ENCODE data around the gene NLRP1. TPM values are rescaled to one million over a fixed set of nuclear protein-coding genes. Genes with fewer than 3 reads are reported as not detected.

Gene NLRP1
- total RNA-seq, 4 donors from 2014 or later, result 3.6 to 7.7 (median 6.9) TPM

DNA sequence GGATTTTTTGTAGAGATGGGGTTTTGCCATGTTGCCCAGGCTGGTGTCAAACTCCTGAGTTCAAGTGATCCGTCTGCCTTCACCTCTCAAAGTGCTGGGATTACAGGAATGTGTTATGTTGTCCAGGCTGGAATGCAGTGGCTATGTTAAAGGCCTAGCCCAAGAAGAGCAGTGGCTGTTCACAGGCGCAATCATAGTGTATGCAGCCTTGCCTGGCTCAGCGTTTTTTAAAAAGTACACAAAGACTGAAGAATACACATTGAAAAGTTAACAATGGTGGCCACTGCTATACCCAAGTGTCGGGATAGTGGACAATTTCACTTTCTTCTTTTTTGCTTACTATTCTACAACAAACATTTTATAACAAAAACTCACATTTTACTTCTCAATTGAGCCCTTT is 105.3 kb downstream of the NLRP1 start:
- in situ Hi-C loops (cut with MboI; ENCODE audit: low sequenced_read_pairs in 4 of 4) (no loop called here), intact Hi-C loops (cut with DNase I; ENCODE audit: low total_unique reads) (no loop called here)
- H3K27me3 ChIP-seq, result no peaks in the 10 kb centered on the region
- TF ChIP-seq, protein P1, sequence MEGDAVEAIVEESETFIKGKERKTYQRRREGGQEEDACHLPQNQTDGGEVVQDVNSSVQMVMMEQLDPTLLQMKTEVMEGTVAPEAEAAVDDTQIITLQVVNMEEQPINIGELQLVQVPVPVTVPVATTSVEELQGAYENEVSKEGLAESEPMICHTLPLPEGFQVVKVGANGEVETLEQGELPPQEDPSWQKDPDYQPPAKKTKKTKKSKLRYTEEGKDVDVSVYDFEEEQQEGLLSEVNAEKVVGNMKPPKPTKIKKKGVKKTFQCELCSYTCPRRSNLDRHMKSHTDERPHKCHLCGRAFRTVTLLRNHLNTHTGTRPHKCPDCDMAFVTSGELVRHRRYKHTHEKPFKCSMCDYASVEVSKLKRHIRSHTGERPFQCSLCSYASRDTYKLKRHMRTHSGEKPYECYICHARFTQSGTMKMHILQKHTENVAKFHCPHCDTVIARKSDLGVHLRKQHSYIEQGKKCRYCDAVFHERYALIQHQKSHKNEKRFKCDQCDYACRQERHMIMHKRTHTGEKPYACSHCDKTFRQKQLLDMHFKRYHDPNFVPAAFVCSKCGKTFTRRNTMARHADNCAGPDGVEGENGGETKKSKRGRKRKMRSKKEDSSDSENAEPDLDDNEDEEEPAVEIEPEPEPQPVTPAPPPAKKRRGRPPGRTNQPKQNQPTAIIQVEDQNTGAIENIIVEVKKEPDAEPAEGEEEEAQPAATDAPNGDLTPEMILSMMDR (IDR thresholded peaks at IDR 0.05 in 4 of 5, conservative IDR thresholded peaks at IDR 0.05 in 1 of 5), result no peak
- TF ChIP-seq POLR2A (IDR thresholded peaks at IDR 0.05), result no peak
- H3K4me3 ChIP-seq, result no peak overlapping the region
- no peaks in the 10 kb centered on the region for H3K9me3 ChIP-seq
- peak overlapping the region in 1 of 4 donors; percentile 4 for H3K27ac ChIP-seq
- no peak for ATAC-seq
- peaks cover 6 to 87% of the 10 kb centered on the region in 2 donors for H3K36me3 ChIP-seq
- DNase-seq, result no peak
- no peaks in the 10 kb centered on the region for H3K4me1 ChIP-seq

DNA sequence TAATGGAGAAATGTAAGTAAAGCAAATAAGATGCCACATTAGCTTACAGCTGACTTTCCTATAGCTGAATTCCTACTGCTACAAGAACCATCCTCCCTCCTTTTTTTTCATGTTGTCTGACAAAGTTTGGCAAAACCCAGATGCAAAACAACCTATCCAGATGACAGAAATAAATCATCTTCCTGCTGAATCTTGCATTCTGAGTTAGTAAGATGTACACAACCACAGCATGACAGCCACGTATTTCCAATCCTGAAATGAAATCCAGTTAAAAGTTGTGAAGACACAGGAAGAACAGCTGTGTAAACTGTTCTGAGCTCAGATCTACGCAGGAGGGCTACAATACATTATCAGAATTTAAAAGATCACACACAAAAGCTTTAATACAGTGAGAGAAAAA is 110.4 kb downstream of the NLRP1 start:
- DNase-seq (no peak), ATAC-seq (no peak)
- in situ Hi-C loops (cut with MboI; ENCODE audit: low sequenced_read_pairs in 4 of 4), result no loop called here
- Histone ChIP-seq H3K9me3 (no peaks in the 10 kb centered on the region), H3K27ac (no peak overlapping the region), H3K4me3 (no peak overlapping the region), H3K36me3 (peaks cover 6 to 63% of the 10 kb centered on the region in 2 donors), H3K4me1 (peaks cover 0 to 5% of the 10 kb centered on the region in 2 donors), H3K27me3 (no peaks in the 10 kb centered on the region)
- no peak for TF ChIP-seq POLR2A (IDR thresholded peaks at IDR 0.05)
- TF ChIP-seq, protein P1 (IDR thresholded peaks at IDR 0.05 in 4 of 5, conservative IDR thresholded peaks at IDR 0.05 in 1 of 5), result no peak
- intact Hi-C loops (cut with DNase I; ENCODE audit: low total_unique reads), result no loop called here

DNA sequence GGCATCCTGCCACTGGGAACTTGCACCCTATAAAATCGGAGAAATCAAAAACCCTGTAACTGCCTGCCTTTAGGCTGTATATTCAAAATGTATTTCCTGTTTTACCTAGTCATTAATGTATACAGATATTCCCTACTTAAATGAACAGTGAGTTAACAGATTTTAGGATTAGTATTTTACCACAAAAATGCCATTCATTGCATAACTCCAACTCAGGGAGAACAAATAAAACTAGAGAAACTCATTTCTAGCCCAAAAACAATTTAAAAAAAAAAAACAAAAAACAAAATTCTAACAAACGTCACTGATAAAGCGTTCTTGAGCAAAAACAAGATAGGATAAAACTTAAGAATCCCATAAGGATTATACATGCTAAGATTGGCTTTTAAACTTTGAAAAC is 111.8 kb downstream of the NLRP1 start:
- Histone ChIP-seq H3K27ac (no peak overlapping the region), H3K4me1 (peaks cover 7 to 9% of the 10 kb centered on the region in 2 donors), H3K36me3 (peaks cover 2 to 49% of the 10 kb centered on the region in 2 donors), H3K4me3 (no peak overlapping the region), H3K9me3 (no peaks in the 10 kb centered on the region), H3K27me3 (no peaks in the 10 kb centered on the region)
- intact Hi-C loops (cut with DNase I; ENCODE audit: low total_unique reads) (no loop called here), in situ Hi-C loops (cut with MboI; ENCODE audit: low sequenced_read_pairs in 4 of 4) (no loop called here)
- ATAC-seq, result no peak
- TF ChIP-seq, protein P1 (IDR thresholded peaks at IDR 0.05 in 4 of 5, conservative IDR thresholded peaks at IDR 0.05 in 1 of 5), result no peak
- TF ChIP-seq POLR2A (IDR thresholded peaks at IDR 0.05), result no peak
- DNase-seq, result no peak

DNA sequence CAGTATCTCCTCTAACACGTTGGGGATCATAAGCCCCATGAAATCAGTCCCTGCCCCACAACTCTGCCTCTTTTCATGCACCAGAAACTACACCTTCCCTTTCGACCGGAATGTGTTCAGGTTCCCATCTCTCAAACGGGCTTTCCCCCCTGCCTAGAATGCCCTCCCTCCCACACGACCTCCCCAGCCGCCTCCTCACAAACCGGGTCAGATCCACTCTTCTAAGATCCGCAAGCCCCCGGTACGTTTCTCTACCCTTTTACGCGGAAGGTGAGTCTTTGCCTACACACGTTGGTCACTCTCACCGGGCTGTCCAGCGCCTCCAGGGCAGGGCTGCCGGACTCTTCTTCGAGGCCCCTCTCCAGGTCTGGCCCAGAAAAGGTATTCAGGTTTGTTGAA is 116.2 kb downstream of the NLRP1 start:
- in situ Hi-C loops (cut with MboI; ENCODE audit: low sequenced_read_pairs in 4 of 4) (no loop called here), intact Hi-C loops (cut with DNase I; ENCODE audit: low total_unique reads) (no loop called here)
- ATAC-seq (no peak), DNase-seq (no peak)
- H3K4me1 ChIP-seq, result peaks cover 20 to 21% of the 10 kb centered on the region in 2 donors
- H3K27me3 ChIP-seq, result no peaks in the 10 kb centered on the region
- H3K27ac ChIP-seq, result peak overlapping the region; percentile 72 to 81 (median 78)
- peak overlapping the region; percentile 68 to 98 (median 79) for H3K4me3 ChIP-seq
- H3K36me3 ChIP-seq, result peaks cover 0 to 17% of the 10 kb centered on the region in 2 donors
- no peaks in the 10 kb centered on the region for H3K9me3 ChIP-seq
- TF ChIP-seq POLR2A (IDR thresholded peaks at IDR 0.05), result no peak
- TF ChIP-seq, protein P1 (IDR thresholded peaks at IDR 0.05 in 4 of 5, conservative IDR thresholded peaks at IDR 0.05 in 1 of 5), result no peak

DNA sequence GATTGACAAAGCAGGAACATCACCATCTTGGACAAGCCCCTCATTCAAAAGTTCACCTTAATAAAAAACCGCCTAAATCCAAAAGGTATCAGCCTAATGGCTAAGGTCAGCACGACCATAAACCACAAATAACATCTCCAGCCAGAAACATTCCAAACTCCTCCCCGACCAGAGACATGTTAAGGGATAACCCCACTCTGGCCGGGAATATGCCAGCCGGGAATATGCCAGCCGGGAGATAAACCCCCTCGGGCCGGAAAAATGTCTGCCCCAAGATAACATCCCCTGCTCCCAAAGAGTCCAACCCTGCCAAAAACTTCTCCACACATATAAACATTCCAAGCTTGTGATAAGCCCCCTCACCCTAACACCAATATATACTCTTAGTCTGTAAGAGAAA is 116.9 kb downstream of the NLRP1 start:
- H3K27me3 ChIP-seq, result no peaks in the 10 kb centered on the region
- peaks cover 0 to 13% of the 10 kb centered on the region in 2 donors for H3K36me3 ChIP-seq
- ATAC-seq (no peak), DNase-seq (no peak)
- intact Hi-C loops (cut with DNase I; ENCODE audit: low total_unique reads), result no loop called here
- TF ChIP-seq, protein P1 (IDR thresholded peaks at IDR 0.05 in 4 of 5, conservative IDR thresholded peaks at IDR 0.05 in 1 of 5), result no peak
- TF ChIP-seq POLR2A (IDR thresholded peaks at IDR 0.05), result no peak
- H3K27ac ChIP-seq, result no peak overlapping the region
- H3K9me3 ChIP-seq, result no peaks in the 10 kb centered on the region
- in situ Hi-C loops (cut with MboI; ENCODE audit: low sequenced_read_pairs in 4 of 4), result no loop called here
- peaks cover 20 to 21% of the 10 kb centered on the region in 2 donors for H3K4me1 ChIP-seq
- peak overlapping the region; percentile 68 to 98 (median 79) for H3K4me3 ChIP-seq
